Parathyroid adenoma (tissue), 2 donors: ENCODE measurements around the gene ROPN1L.
"Not testable (repeated sequence)": the region's sequence is repeated elsewhere in the genome, so short reads cannot be mapped to it uniquely, and the experiment has no call there.

Source experiments
- H2AFZ ChIP-seq: fragments of 300-600 bp; sonication (generic); one replicate; pipeline ENCODE4 v1.7.0; 2017; ENCODE audit warnings: antibody characterized with exemption, mild to moderate bottlenecking
- H3K27ac ChIP-seq: fragments of 300-600 bp; sonication (generic); one replicate; pipeline ENCODE4 v1.7.0; 2017
- H3K27me3 ChIP-seq: fragments of 300-600 bp; sonication (generic); one replicate; pipeline ENCODE4 v1.7.0; 2017; ENCODE audit warnings: low read length; ENCODE audit not compliant: control insufficient read depth, insufficient read depth
- H3K36me3 ChIP-seq: fragments of 300-600 bp; sonication (generic); one replicate; pipeline ENCODE4 v1.7.0; 2017; ENCODE audit warnings: low read length; ENCODE audit not compliant: control insufficient read depth, insufficient read depth
- H3K4me1 ChIP-seq: fragments of 300-600 bp; sonication (generic); one replicate; pipeline ENCODE4 v1.7.0; 2017; ENCODE audit warnings: control low read depth
- H3K4me2 ChIP-seq: fragments of 300-600 bp; sonication (generic); one replicate; pipeline ENCODE4 v1.7.0; 2017; ENCODE audit warnings: low read length
- H3K4me3 ChIP-seq: fragments of 300-600 bp; sonication (generic); one replicate; pipeline ENCODE4 v1.7.0; 2017; ENCODE audit warnings: low read depth, low read length
- H3K79me2 ChIP-seq: fragments of 300-600 bp; sonication (generic); one replicate; pipeline ENCODE4 v1.7.0; 2017; ENCODE audit warnings: control low read depth
- H3K9ac ChIP-seq: fragments of 300-600 bp; sonication (generic); one replicate; pipeline ENCODE4 v1.7.0; 2017; ENCODE audit warnings: mild to moderate bottlenecking
- H3K9me3 ChIP-seq: fragments of 300-600 bp; sonication (generic); one replicate; pipeline ENCODE4 v1.7.0; 2017; ENCODE audit warnings: low read length; ENCODE audit not compliant: control insufficient read depth
- CTCF ChIP-seq: fragments of 300-600 bp; sonication (generic); IDR thresholded peaks from one replicate; pipeline ENCODE4 v1.7.0; 2017; ENCODE audit warnings: antibody characterized with exemption, mild to moderate bottlenecking
- donor health status: primary hyperparathyroidism.

ROPN1L gene

DNA sequence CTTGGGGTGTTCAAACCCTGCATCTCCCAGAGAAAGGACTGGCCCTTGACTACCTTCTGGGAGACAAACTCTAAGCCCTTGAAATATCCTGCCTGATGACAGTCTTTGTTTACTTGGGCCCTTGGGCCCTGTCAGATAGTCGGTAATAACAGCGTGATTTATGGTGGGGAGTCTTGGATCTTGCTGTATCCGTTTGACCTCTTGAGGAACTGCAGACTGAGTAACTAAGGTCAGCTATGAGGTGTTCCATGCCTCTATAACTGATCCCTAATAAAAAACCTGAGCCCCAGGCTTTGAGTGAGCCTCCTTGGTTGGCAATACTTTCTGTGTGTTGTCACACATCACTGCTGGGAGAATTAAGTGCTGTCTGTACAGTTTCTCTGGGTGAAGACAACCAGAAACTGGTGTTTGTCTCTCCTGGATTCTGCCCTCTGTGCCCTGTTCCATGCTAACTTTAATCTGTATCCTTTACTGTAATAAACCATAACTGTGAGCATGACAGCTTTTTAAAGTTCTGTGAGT lies 66.0 kb downstream of the ROPN1L start:
- no peak overlapping the region for H3K27ac ChIP-seq
- no peaks in the 10 kb centered on the region for H3K27me3 ChIP-seq
- no peak overlapping the region for H3K4me3 ChIP-seq
- no peaks in the 10 kb centered on the region for H3K9me3 ChIP-seq
- H3K4me1 ChIP-seq: no peaks in the 10 kb centered on the region
- H3K79me2 ChIP-seq: no peaks in the 10 kb centered on the region
- no peak overlapping the region for H3K4me2 ChIP-seq
- H3K9ac ChIP-seq: no peak overlapping the region
- no peak overlapping the region for H2AFZ ChIP-seq
- no peak for TF ChIP-seq CTCF
- no peaks in the 10 kb centered on the region for H3K36me3 ChIP-seq

DNA sequence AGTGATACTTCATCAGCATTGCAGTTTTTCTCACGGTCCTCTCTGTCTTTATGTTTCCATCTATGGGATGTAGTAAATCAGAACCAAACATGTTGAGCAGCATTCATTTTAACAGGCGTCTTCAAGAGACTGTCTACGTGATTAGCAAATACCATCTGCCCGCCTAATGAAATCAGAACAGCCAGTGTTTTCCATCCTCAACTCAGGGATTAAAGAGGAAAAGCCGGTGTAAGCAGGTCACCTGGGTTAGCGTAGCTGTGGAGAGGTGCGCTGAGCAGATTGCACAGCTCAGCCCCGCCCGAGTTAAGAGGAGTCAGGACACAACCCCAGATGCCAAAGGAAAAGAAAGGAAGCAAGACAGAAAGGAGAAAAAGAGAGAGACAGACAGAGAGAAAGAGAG lies 67.9 kb downstream of the ROPN1L start:
- Histone ChIP-seq H3K4me1 (no peaks in the 10 kb centered on the region), H3K79me2 (no peaks in the 10 kb centered on the region), H3K9me3 (no peaks in the 10 kb centered on the region), H3K27ac (no peak overlapping the region), H3K36me3 (no peaks in the 10 kb centered on the region), H3K27me3 (no peaks in the 10 kb centered on the region), H2AFZ (no peak overlapping the region), H3K4me2 (no peak overlapping the region), H3K9ac (no peak overlapping the region), H3K4me3 (no peak overlapping the region)
- TF ChIP-seq CTCF: no peak

GRCh38 chr5:10511741-10512640 lies 70.3 kb downstream of the ROPN1L start:
- no peaks in the 10 kb centered on the region for H3K27me3 ChIP-seq
- no peaks in the 10 kb centered on the region for H3K79me2 ChIP-seq
- H3K36me3 ChIP-seq: no peaks in the 10 kb centered on the region
- no peaks in the 10 kb centered on the region for H3K9me3 ChIP-seq
- no peaks in the 10 kb centered on the region for H3K4me1 ChIP-seq
- H2AFZ ChIP-seq: no peak overlapping the region
- H3K4me3 ChIP-seq: no peak overlapping the region
- H3K9ac ChIP-seq: no peak overlapping the region
- no peak for TF ChIP-seq CTCF
- no peak overlapping the region for H3K27ac ChIP-seq
- H3K4me2 ChIP-seq: no peak overlapping the region

- H3K27ac ChIP-seq: no peak overlapping the region
- H3K27me3 ChIP-seq: no peaks in the 10 kb centered on the region
Measured at GRCh38 chr5:10513501-10514442, 72.1 kb downstream of the ROPN1L start.

GRCh38 chr5:10514572-10514971 lies 72.9 kb downstream of the ROPN1L start:
- H3K9ac ChIP-seq, H3K36me3 ChIP-seq, H3K4me2 ChIP-seq, H3K27me3 ChIP-seq, H3K4me1 ChIP-seq, H3K4me3 ChIP-seq, H3K79me2 ChIP-seq, H3K9me3 ChIP-seq, H3K27ac ChIP-seq, H2AFZ ChIP-seq: not testable (repeated sequence)

More at GRCh38 chr5:10513501-10514442, 72.1 kb downstream of the ROPN1L start:
- Histone ChIP-seq H3K9me3 (no peaks in the 10 kb centered on the region), H3K4me3 (no peak overlapping the region), H3K4me2 (no peak overlapping the region), H3K9ac (no peak overlapping the region), H2AFZ (no peak overlapping the region), H3K36me3 (no peaks in the 10 kb centered on the region), H3K4me1 (no peaks in the 10 kb centered on the region), H3K79me2 (no peaks in the 10 kb centered on the region)
- TF ChIP-seq CTCF: no peak
